Parathyroid adenoma (tissue), 2 donors: ENCODE results near the gene FNBP1.

Source experiments
- H2AFZ ChIP-seq: fragments of 300-600 bp; sonication (generic); one replicate; pipeline ENCODE4 v1.7.0; 2017; ENCODE audit warnings: antibody characterized with exemption, mild to moderate bottlenecking
- H3K27ac ChIP-seq: fragments of 300-600 bp; sonication (generic); one replicate; pipeline ENCODE4 v1.7.0; 2017
- H3K27me3 ChIP-seq: fragments of 300-600 bp; sonication (generic); one replicate; pipeline ENCODE4 v1.7.0; 2017; ENCODE audit warnings: low read length; ENCODE audit not compliant: control insufficient read depth, insufficient read depth
- H3K36me3 ChIP-seq: fragments of 300-600 bp; sonication (generic); one replicate; pipeline ENCODE4 v1.7.0; 2017; ENCODE audit warnings: low read length; ENCODE audit not compliant: control insufficient read depth, insufficient read depth
- H3K4me1 ChIP-seq: fragments of 300-600 bp; sonication (generic); one replicate; pipeline ENCODE4 v1.7.0; 2017; ENCODE audit warnings: control low read depth
- H3K4me2 ChIP-seq: fragments of 300-600 bp; sonication (generic); one replicate; pipeline ENCODE4 v1.7.0; 2017; ENCODE audit warnings: low read length
- H3K4me3 ChIP-seq: fragments of 300-600 bp; sonication (generic); one replicate; pipeline ENCODE4 v1.7.0; 2017; ENCODE audit warnings: low read depth, low read length
- H3K79me2 ChIP-seq: fragments of 300-600 bp; sonication (generic); one replicate; pipeline ENCODE4 v1.7.0; 2017; ENCODE audit warnings: control low read depth
- H3K9ac ChIP-seq: fragments of 300-600 bp; sonication (generic); one replicate; pipeline ENCODE4 v1.7.0; 2017; ENCODE audit warnings: mild to moderate bottlenecking
- H3K9me3 ChIP-seq: fragments of 300-600 bp; sonication (generic); one replicate; pipeline ENCODE4 v1.7.0; 2017; ENCODE audit warnings: low read length; ENCODE audit not compliant: control insufficient read depth
- CTCF ChIP-seq: fragments of 300-600 bp; sonication (generic); IDR thresholded peaks from one replicate; pipeline ENCODE4 v1.7.0; 2017; ENCODE audit warnings: antibody characterized with exemption, mild to moderate bottlenecking
- donor health status: primary hyperparathyroidism.

Gene FNBP1

GRCh38 chr9:129962889-129963703, 79.9 kb downstream of the FNBP1 start:
- H3K36me3 ChIP-seq = no peaks in the 10 kb centered on the region
- H3K9me3 ChIP-seq = no peaks in the 10 kb centered on the region
- H2AFZ ChIP-seq = no peak overlapping the region
- no peaks in the 10 kb centered on the region for H3K4me1 ChIP-seq
- H3K4me2 ChIP-seq = peak overlapping the region; percentile 60
- H3K79me2 ChIP-seq = no peaks in the 10 kb centered on the region
- peak overlapping the region; percentile 66 for H3K27ac ChIP-seq
- peak overlapping the region; percentile 47 for H3K4me3 ChIP-seq
- TF ChIP-seq CTCF = no peak
- H3K27me3 ChIP-seq = no peaks in the 10 kb centered on the region
- H3K9ac ChIP-seq = no peak overlapping the region

GRCh38 chr9:129962451-129962864, 80.5 kb downstream of the FNBP1 start:
- peak overlapping the region; percentile 47 for H3K4me3 ChIP-seq
- H2AFZ ChIP-seq = no peak overlapping the region
- no peaks in the 10 kb centered on the region for H3K79me2 ChIP-seq
- peak overlapping the region; percentile 66 for H3K27ac ChIP-seq
- TF ChIP-seq CTCF = no peak
- no peak overlapping the region for H3K9ac ChIP-seq
- H3K4me2 ChIP-seq = peak overlapping the region; percentile 60
- no peaks in the 10 kb centered on the region for H3K36me3 ChIP-seq
- H3K4me1 ChIP-seq = no peaks in the 10 kb centered on the region
- H3K27me3 ChIP-seq = no peaks in the 10 kb centered on the region
- no peaks in the 10 kb centered on the region for H3K9me3 ChIP-seq

GRCh38 chr9:129958796-129959195, 84.2 kb downstream of the FNBP1 start:
- Histone ChIP-seq H3K4me1 (no peaks in the 10 kb centered on the region), H3K36me3 (no peaks in the 10 kb centered on the region), H3K9me3 (no peaks in the 10 kb centered on the region), H3K27ac (no peak overlapping the region), H3K9ac (no peak overlapping the region), H3K4me3 (no peak overlapping the region), H2AFZ (no peak overlapping the region), H3K4me2 (no peak overlapping the region), H3K79me2 (no peaks in the 10 kb centered on the region), H3K27me3 (no peaks in the 10 kb centered on the region)
- TF ChIP-seq CTCF = no peak

GRCh38 chr9:129954868-129955550, 88.0 kb downstream of the FNBP1 start:
- TF ChIP-seq CTCF = no peak
- no peak overlapping the region for H3K4me2 ChIP-seq
- H3K27ac ChIP-seq = no peak overlapping the region

More at GRCh38 chr9:129954868-129955550, 88.0 kb downstream of the FNBP1 start:
- H3K4me1 ChIP-seq = no peaks in the 10 kb centered on the region
- H3K36me3 ChIP-seq = no peaks in the 10 kb centered on the region
- H3K9ac ChIP-seq = no peak overlapping the region
- no peaks in the 10 kb centered on the region for H3K27me3 ChIP-seq
- H2AFZ ChIP-seq = no peak overlapping the region
- no peaks in the 10 kb centered on the region for H3K79me2 ChIP-seq
- no peak overlapping the region for H3K4me3 ChIP-seq
- no peaks in the 10 kb centered on the region for H3K9me3 ChIP-seq
